Endodermal cell (in vitro differentiated cells): ENCODE measurements around the gene EIF3D. TPM values are rescaled to one million over a fixed set of nuclear protein-coding genes. Genes with fewer than 3 reads are reported as not detected.

Experiments used
- DNase-seq: peaks from one replicate; pipeline ENCODE4 v3.0.0-alpha.2; 2017
- H3K27ac ChIP-seq: 2 replicates; pipeline ENCODE4 v1.5.1; 2013; ENCODE audit warnings: mild to moderate bottlenecking, low read depth, low read length, moderate library complexity
- H3K27me3 ChIP-seq: 2 replicates; pipeline ENCODE4 v1.6.1; 2013; ENCODE audit warnings: mild to moderate bottlenecking, low read length, moderate library complexity; ENCODE audit not compliant: insufficient read depth, control insufficient read depth, poor library complexity, severe bottlenecking
- H3K36me3 ChIP-seq: 2 replicates; pipeline ENCODE4 v1.7.0; 2013; ENCODE audit warnings: mild to moderate bottlenecking, low read length, moderate library complexity; ENCODE audit not compliant: control insufficient read depth, insufficient read depth
- H3K4me1 ChIP-seq: one replicate; pipeline ENCODE4 v1.7.0; 2013; ENCODE audit warnings: low read length; ENCODE audit not compliant: control insufficient read depth, insufficient read depth
- H3K4me3 ChIP-seq: 2 replicates; pipeline ENCODE4 v1.5.1; 2013; ENCODE audit warnings: mild to moderate bottlenecking, low read length, moderate library complexity
- H3K9ac ChIP-seq: 2 replicates; pipeline ENCODE4 v1.6.1; 2013; ENCODE audit warnings: mild to moderate bottlenecking, low read length, moderate library complexity; ENCODE audit not compliant: poor library complexity, severe bottlenecking; ENCODE audit errors: extremely low read depth
- H3K9me3 ChIP-seq: 2 replicates; pipeline ENCODE4 v1.6.1; 2013; ENCODE audit warnings: mild to moderate bottlenecking, low read length, moderate library complexity; ENCODE audit not compliant: control insufficient read depth
- H3K27ac Mint-ChIP-seq: 2 replicates; pipeline ENCODE4 v1.8.0; 2020; ENCODE audit warnings: mixed read lengths
- H3K27me3 Mint-ChIP-seq: 2 replicates; pipeline ENCODE4 v1.8.0; 2021; ENCODE audit warnings: mild to moderate bottlenecking, mixed read lengths; ENCODE audit not compliant: insufficient read depth
- H3K36me3 Mint-ChIP-seq: 2 replicates; pipeline ENCODE4 v1.8.0; 2020; ENCODE audit warnings: low read depth, mixed read lengths
- H3K4me1 Mint-ChIP-seq: 2 replicates; pipeline ENCODE4 v1.8.0; 2020; ENCODE audit warnings: mixed read lengths
- H3K4me3 Mint-ChIP-seq: 2 replicates; pipeline ENCODE4 v1.8.0; 2020; ENCODE audit warnings: mild to moderate bottlenecking, moderate library complexity, mixed read lengths
- H3K9me3 Mint-ChIP-seq: 2 replicates; pipeline ENCODE4 v1.8.0; 2020; ENCODE audit warnings: mild to moderate bottlenecking, mixed read lengths
- CTCF ChIP-seq: fragments of 200-600 bp; sonication (generic); conservative IDR thresholded peaks from 2 replicates; pipeline ENCODE4 v1.5.0; 2021; ENCODE audit warnings: antibody characterized with exemption, mild to moderate bottlenecking
- WGBS, 2 experiments: methylation state at CpG; one replicate each; pipeline versions ENCODE4 v1.1.5 to v1.1.7; 2013; ENCODE audit warnings: missing lambda C conversion rate in 2 of 2, mixed read lengths in 1 of 2; ENCODE audit not compliant: insufficient coverage in 1 of 2, insufficient read length in 1 of 2; 5-methylcytosine and 5-hydroxymethylcytosine counted together
- total RNA-seq, 2 donors: library from RNA; stranded (reverse); fragmentation: NEBNext Ultra II Directional in 1 of 2; extraction: Animal tissue kit (Norgen Biotek cat#: 25700) in 1 of 2; gene quantifications; 2 replicates in 1 of 2; 3 replicates in 1 of 2; pipeline ENCODE4 v1.2.1, GENCODE V29; 2021

The EIF3D gene
- total RNA-seq, 2 donors from 2014 or later: 157 to 196 TPM

DNA sequence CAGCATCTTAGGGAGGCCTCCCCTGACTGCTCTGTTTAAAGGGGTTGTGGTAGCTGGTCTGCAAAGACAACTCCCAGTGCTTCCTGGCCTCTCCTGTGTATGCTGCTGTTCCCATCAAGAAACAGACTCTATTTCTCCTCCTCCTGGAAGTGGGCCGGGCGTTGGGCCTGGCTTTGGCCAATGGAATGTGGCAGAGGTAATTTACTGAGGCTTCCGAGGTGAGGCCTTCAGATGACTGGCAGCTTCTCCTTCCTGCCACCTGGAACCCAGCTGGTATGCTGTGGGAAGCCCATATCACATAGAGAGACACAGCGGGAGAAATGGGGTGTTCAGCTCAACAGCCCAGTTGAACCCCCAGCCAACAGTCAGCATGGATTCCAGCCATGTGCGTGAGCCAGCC is 25.1 kb upstream of the EIF3D start:
- Histone ChIP-seq H3K4me3 (no peak overlapping the region), H3K9ac (no peak overlapping the region), H3K36me3 (no peaks in the 10 kb centered on the region), H3K27me3 (peaks cover 9% of the 10 kb centered on the region), H3K27ac (no peak overlapping the region), H3K9me3 (no peaks in the 10 kb centered on the region), H3K4me1 (no peaks in the 10 kb centered on the region)
- TF ChIP-seq CTCF: no peak
- 50 to 74% methylated on average over 1 to 5 of the region's 5 CpGs for WGBS, 2 experiments
- Mint-ChIP-seq H3K9me3 (no peaks in the 10 kb centered on the region), H3K27me3 (peaks cover 9% of the 10 kb centered on the region), H3K4me1 (no peaks in the 10 kb centered on the region), H3K4me3 (no peak overlapping the region), H3K36me3 (no peaks in the 10 kb centered on the region), H3K27ac (no peak overlapping the region)
- peak; percentile 81 for DNase-seq

GRCh38 chr22:36552289-36552688 is 23.3 kb upstream of the EIF3D start:
- 89 to 100% methylated on average over 1 of the region's 1 CpG for WGBS, 2 experiments
- no peak for TF ChIP-seq CTCF
- H3K9me3 Mint-ChIP-seq: no peaks in the 10 kb centered on the region

DNA sequence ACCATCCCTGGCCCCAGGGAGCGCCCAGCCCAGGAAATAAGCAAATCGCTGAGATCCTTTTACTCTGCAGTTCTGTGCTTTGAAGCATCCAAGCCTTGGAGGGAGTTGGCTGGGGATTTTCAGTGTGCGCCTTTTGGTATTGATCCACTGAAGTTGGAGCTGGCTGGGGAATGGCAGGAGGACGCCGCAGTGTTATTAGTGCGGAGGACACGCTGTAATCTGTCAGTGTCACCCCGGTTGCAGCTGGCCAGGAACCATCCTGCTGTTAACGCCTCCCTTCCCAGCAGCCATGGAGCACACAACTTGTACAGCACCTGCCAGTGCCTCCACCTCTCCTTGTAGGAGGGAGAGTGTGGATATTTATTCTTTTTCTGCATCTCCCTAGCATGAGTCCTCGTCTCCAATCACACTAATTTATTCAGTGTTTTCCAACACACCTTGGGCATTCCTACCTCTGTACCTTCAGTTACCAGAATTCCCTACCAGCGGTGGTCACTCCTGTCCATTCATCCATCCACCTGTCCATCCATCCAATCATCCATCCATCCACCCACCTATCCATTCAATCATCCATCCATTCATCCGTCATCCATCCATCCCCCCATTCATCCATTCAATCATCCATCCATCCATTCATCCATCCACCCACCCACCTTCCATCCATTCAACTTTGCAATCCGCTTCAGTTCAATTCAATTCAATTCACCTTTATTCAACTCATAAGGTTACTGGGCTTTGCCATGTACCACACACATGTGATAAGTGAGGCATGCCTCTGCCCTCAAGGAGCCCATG is 21.9 kb upstream of the EIF3D start:
- Histone ChIP-seq H3K36me3 (no peaks in the 10 kb centered on the region), H3K4me3 (no peak overlapping the region), H3K27ac (no peak overlapping the region), H3K27me3 (peaks cover 9% of the 10 kb centered on the region), H3K9ac (no peak overlapping the region), H3K9me3 (no peaks in the 10 kb centered on the region), H3K4me1 (no peaks in the 10 kb centered on the region)
- no peak for TF ChIP-seq CTCF
- no peak overlapping the region for H3K27ac Mint-ChIP-seq
- H3K4me1 Mint-ChIP-seq: peaks cover 1% of the 10 kb centered on the region
- H3K9me3 Mint-ChIP-seq: no peaks in the 10 kb centered on the region
- no peak overlapping the region for H3K4me3 Mint-ChIP-seq
- peaks cover 8% of the 10 kb centered on the region for H3K27me3 Mint-ChIP-seq
- DNase-seq: peak; percentile 32
- WGBS, 2 experiments: 89 to 91% methylated on average over 12 of the region's 13 CpGs
- H3K36me3 Mint-ChIP-seq: no peaks in the 10 kb centered on the region

More at GRCh38 chr22:36552289-36552688, 23.3 kb upstream of the EIF3D start:
- H3K9me3 ChIP-seq: no peaks in the 10 kb centered on the region
- no peak overlapping the region for H3K4me3 ChIP-seq
- H3K27ac ChIP-seq: no peak overlapping the region
- peak; percentile 20 for DNase-seq
- no peaks in the 10 kb centered on the region for H3K36me3 ChIP-seq
- Mint-ChIP-seq H3K4me1 (no peaks in the 10 kb centered on the region), H3K36me3 (no peaks in the 10 kb centered on the region), H3K27ac (no peak overlapping the region), H3K27me3 (peaks cover 9% of the 10 kb centered on the region), H3K4me3 (no peak overlapping the region)
- peaks cover 9% of the 10 kb centered on the region for H3K27me3 ChIP-seq
- no peaks in the 10 kb centered on the region for H3K4me1 ChIP-seq
- no peak overlapping the region for H3K9ac ChIP-seq
